DOHH2 (cell line): Measurements from ENCODE around the gene PIGQ.

Source experiments
- H3F3A ChIP-seq: fragments of 200-600 bp; sonication (generic), shearing (Covaris generic); 2 replicates; pipeline ENCODE4 v1.6.0; 2016; ENCODE audit warnings: antibody characterized with exemption, mild to moderate bottlenecking; ENCODE audit not compliant: control insufficient read depth, insufficient read depth
- H3K27ac ChIP-seq: fragments of 200-600 bp; sonication (generic); 2 replicates; pipeline ENCODE4 v1.5.1; 2014; ENCODE audit warnings: low read depth, mild to moderate bottlenecking, low read length, moderate library complexity
- H3K27me3 ChIP-seq: fragments of 200-600 bp; sonication (generic); 2 replicates; pipeline ENCODE4 v1.6.1; 2014; ENCODE audit warnings: mild to moderate bottlenecking, low read length, mixed read lengths; ENCODE audit not compliant: control insufficient read depth
- H3K36me3 ChIP-seq: fragments of 200-600 bp; sonication (generic); 2 replicates; pipeline ENCODE4 v1.6.1; 2014; ENCODE audit warnings: mild to moderate bottlenecking, low read length, moderate library complexity, mixed read lengths; ENCODE audit not compliant: control insufficient read depth
- H3K4me1 ChIP-seq: fragments of 200-600 bp; sonication (generic); 2 replicates; pipeline ENCODE4 v1.6.1; 2014; ENCODE audit warnings: mild to moderate bottlenecking, low read length, mixed read lengths; ENCODE audit not compliant: control insufficient read depth
- H3K4me2 ChIP-seq: fragments of 200-600 bp; sonication (generic); 2 replicates; pipeline ENCODE4 v1.6.0; 2014; ENCODE audit warnings: mild to moderate bottlenecking, low read length, moderate library complexity
- H3K4me3 ChIP-seq: fragments of 200-600 bp; sonication (generic); 2 replicates; pipeline ENCODE4 v1.5.1; 2014; ENCODE audit warnings: mild to moderate bottlenecking, low read length, mixed read lengths
- H3K79me2 ChIP-seq: fragments of 200-600 bp; sonication (generic); 2 replicates; pipeline ENCODE4 v1.6.1; 2014; ENCODE audit warnings: mild to moderate bottlenecking, low read length, mixed read lengths; ENCODE audit not compliant: control insufficient read depth
- H3K9me2 ChIP-seq: fragments of 200-600 bp; sonication (generic); replicated peaks from 2 replicates; pipeline ENCODE4 v1.6.1; 2014; ENCODE audit warnings: mild to moderate bottlenecking, low read length, mixed read lengths; ENCODE audit not compliant: control insufficient read depth
- H3K9me3 ChIP-seq: fragments of 200-600 bp; sonication (generic); 2 replicates; pipeline ENCODE4 v1.6.1; 2014; ENCODE audit warnings: antibody characterized with exemption, low read length, mixed read lengths; ENCODE audit not compliant: control insufficient read depth, insufficient read depth
- H4K20me1 ChIP-seq: fragments of 200-600 bp; sonication (generic); 2 replicates; pipeline ENCODE4 v1.6.0; 2014; ENCODE audit warnings: low read depth, mild to moderate bottlenecking, antibody characterized with exemption, low read length, moderate library complexity; ENCODE audit not compliant: control insufficient read depth, insufficient read depth
- EZH2phosphoT487 ChIP-seq: fragments of 200-600 bp; sonication (generic); IDR thresholded peaks from 2 replicates; pipeline ENCODE4 v1.6.1; 2017; ENCODE audit warnings: borderline replicate concordance, mild to moderate bottlenecking, antibody characterized with exemption, low read length, moderate library complexity, mixed read lengths
- TF ChIP-seq, protein P1 (sequence below): fragments of 200-600 bp; sonication (generic); IDR thresholded peaks from one replicate; pipeline ENCODE4 v1.5.1; 2014; ENCODE audit warnings: antibody characterized with exemption, mild to moderate bottlenecking, low read depth, low read length; ENCODE audit not compliant: poor library complexity, severe bottlenecking

The PIGQ gene

DNA sequence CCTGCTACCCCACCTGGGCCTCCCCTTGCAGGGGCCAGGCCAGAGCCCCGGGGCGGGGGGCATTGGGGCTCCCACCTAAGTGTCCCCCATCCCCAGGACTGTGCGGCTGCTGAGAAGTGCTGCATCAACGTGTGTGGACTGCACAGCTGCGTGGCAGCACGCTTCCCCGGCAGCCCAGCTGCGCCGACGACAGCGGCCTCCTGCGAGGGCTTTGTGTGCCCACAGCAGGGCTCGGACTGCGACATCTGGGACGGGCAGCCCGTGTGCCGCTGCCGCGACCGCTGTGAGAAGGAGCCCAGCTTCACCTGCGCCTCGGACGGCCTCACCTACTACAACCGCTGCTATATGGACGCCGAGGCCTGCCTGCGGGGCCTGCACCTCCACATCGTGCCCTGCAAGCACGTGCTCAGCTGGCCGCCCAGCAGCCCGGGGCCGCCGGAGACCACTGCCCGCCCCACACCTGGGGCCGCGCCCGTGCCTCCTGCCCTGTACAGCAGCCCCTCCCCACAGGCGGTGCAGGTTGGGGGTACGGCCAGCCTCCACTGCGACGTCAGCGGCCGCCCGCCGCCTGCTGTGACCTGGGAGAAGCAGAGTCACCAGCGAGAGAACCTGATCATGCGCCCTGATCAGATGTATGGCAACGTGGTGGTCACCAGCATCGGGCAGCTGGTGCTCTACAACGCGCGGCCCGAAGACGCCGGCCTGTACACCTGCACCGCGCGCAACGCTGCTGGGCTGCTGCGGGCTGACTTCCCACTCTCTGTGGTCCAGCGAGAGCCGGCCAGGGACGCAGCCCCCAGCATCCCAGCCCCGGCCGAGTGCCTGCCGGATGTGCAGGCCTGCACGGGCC lies 62.9 kb downstream of the PIGQ start:
- no peaks in the 10 kb centered on the region for H3K9me2 ChIP-seq
- TF ChIP-seq, protein P1, sequence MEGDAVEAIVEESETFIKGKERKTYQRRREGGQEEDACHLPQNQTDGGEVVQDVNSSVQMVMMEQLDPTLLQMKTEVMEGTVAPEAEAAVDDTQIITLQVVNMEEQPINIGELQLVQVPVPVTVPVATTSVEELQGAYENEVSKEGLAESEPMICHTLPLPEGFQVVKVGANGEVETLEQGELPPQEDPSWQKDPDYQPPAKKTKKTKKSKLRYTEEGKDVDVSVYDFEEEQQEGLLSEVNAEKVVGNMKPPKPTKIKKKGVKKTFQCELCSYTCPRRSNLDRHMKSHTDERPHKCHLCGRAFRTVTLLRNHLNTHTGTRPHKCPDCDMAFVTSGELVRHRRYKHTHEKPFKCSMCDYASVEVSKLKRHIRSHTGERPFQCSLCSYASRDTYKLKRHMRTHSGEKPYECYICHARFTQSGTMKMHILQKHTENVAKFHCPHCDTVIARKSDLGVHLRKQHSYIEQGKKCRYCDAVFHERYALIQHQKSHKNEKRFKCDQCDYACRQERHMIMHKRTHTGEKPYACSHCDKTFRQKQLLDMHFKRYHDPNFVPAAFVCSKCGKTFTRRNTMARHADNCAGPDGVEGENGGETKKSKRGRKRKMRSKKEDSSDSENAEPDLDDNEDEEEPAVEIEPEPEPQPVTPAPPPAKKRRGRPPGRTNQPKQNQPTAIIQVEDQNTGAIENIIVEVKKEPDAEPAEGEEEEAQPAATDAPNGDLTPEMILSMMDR: no peak
- no peak for TF ChIP-seq EZH2phosphoT487
- no peaks in the 10 kb centered on the region for H3K27me3 ChIP-seq
- peaks cover 15% of the 10 kb centered on the region for H3K4me1 ChIP-seq
- peaks cover 2% of the 10 kb centered on the region; the same call in 1 of the 2 replicates for H3F3A ChIP-seq
- H4K20me1 ChIP-seq: no peaks in the 10 kb centered on the region
- H3K36me3 ChIP-seq: peaks cover 29% of the 10 kb centered on the region
- no peak overlapping the region for H3K4me3 ChIP-seq
- no peak overlapping the region for H3K4me2 ChIP-seq
- H3K79me2 ChIP-seq: peaks cover 19% of the 10 kb centered on the region
- no peak overlapping the region for H3K27ac ChIP-seq
- no peaks in the 10 kb centered on the region for H3K9me3 ChIP-seq

DNA sequence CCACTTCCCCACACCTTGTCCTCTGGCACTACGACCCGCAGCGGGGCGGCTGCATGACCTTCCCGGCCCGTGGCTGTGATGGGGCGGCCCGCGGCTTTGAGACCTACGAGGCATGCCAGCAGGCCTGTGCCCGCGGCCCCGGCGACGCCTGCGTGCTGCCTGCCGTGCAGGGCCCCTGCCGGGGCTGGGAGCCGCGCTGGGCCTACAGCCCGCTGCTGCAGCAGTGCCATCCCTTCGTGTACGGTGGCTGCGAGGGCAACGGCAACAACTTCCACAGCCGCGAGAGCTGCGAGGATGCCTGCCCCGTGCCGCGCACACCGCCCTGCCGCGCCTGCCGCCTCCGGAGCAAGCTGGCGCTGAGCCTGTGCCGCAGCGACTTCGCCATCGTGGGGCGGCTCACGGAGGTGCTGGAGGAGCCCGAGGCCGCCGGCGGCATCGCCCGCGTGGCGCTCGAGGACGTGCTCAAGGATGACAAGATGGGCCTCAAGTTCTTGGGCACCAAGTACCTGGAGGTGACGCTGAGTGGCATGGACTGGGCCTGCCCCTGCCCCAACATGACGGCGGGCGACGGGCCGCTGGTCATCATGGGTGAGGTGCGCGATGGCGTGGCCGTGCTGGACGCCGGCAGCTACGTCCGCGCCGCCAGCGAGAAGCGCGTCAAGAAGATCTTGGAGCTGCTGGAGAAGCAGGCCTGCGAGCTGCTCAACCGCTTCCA lies 63.7 kb downstream of the PIGQ start:
- H3K79me2 ChIP-seq: peaks cover 19% of the 10 kb centered on the region
- no peak overlapping the region for H3K4me2 ChIP-seq
- peaks cover 23% of the 10 kb centered on the region for H3K4me1 ChIP-seq
- no peak overlapping the region for H3K4me3 ChIP-seq
- no peak overlapping the region for H3K27ac ChIP-seq
- H4K20me1 ChIP-seq: no peaks in the 10 kb centered on the region
- no peaks in the 10 kb centered on the region for H3K9me2 ChIP-seq
- TF ChIP-seq, protein P1: no peak
- TF ChIP-seq EZH2phosphoT487: no peak
- H3K27me3 ChIP-seq: no peaks in the 10 kb centered on the region
- H3K9me3 ChIP-seq: no peaks in the 10 kb centered on the region
- peaks cover 2% of the 10 kb centered on the region; the same call in 1 of the 2 replicates for H3F3A ChIP-seq
- peaks cover 29% of the 10 kb centered on the region for H3K36me3 ChIP-seq
